Fibroblast of lung (primary cell): Measurements from ENCODE around the gene TRIP12. TPM values are rescaled to one million over a fixed set of nuclear protein-coding genes. Genes with fewer than 3 reads are reported as not detected.

Experiments
- DNase-seq, 2 donors: peaks; one replicate each; pipeline versions ENCODE4 v3.0.0 to v3.0.0-alpha.2; 2010; ENCODE audit warnings: low read depth in 2 of 2
- H2AFZ ChIP-seq: 2 replicates; pipeline ENCODE4 v1.5.1; 2012; ENCODE audit warnings: low read length, control low read depth, inconsistent platforms
- H3K27ac ChIP-seq: 2 replicates; pipeline ENCODE4 v1.5.1; 2011; ENCODE audit warnings: low read length, control low read depth; ENCODE audit not compliant: insufficient read depth
- H3K27me3 ChIP-seq: 2 replicates; pipeline ENCODE4 v1.5.1; 2011; ENCODE audit warnings: mild to moderate bottlenecking, low read length; ENCODE audit not compliant: control insufficient read depth, insufficient read depth
- H3K36me3 ChIP-seq: 2 replicates; pipeline ENCODE4 v1.5.1; 2011; ENCODE audit warnings: low read length; ENCODE audit not compliant: control insufficient read depth, insufficient read depth
- H3K4me1 ChIP-seq: 2 replicates; pipeline ENCODE4 v1.5.1; 2011; ENCODE audit warnings: low read length; ENCODE audit not compliant: control insufficient read depth, insufficient read depth; ENCODE audit errors: extremely low read depth
- H3K4me2 ChIP-seq: 2 replicates; pipeline ENCODE4 v1.5.1; 2011; ENCODE audit warnings: low read length, control low read depth; ENCODE audit not compliant: insufficient read depth; ENCODE audit errors: extremely low read depth
- H3K4me3 ChIP-seq, 4 experiments: fragments of 200-600 bp in 1 of 4; sonication (generic) in 1 of 4; replicated peaks in 1 of 4; 2 replicates each; pipeline ENCODE4 v1.5.1; 2011 to 2016; ENCODE audit warnings: low read length in 4 of 4, low read depth in 3 of 4, mild to moderate bottlenecking in 3 of 4, control low read depth in 2 of 4, inconsistent platforms in 1 of 4, mixed read lengths in 1 of 4; ENCODE audit not compliant: insufficient read depth in 1 of 4; ENCODE audit errors: control extremely low read depth in 1 of 4
- H3K79me2 ChIP-seq: 2 replicates; pipeline ENCODE4 v1.5.1; 2012; ENCODE audit warnings: mild to moderate bottlenecking, low read length, inconsistent platforms; ENCODE audit not compliant: control insufficient read depth, insufficient read depth
- H3K9ac ChIP-seq: 2 replicates; pipeline ENCODE4 v1.5.1; 2011; ENCODE audit warnings: mild to moderate bottlenecking, low read length, control low read depth; ENCODE audit not compliant: insufficient read depth
- H3K9me3 ChIP-seq: 2 replicates; pipeline ENCODE4 v1.5.1; 2012; ENCODE audit warnings: low read depth, low read length; ENCODE audit not compliant: control insufficient read depth, insufficient read depth
- H4K20me1 ChIP-seq: 2 replicates; pipeline ENCODE4 v1.5.1; 2011; ENCODE audit warnings: low read length; ENCODE audit not compliant: control insufficient read depth, insufficient read depth; ENCODE audit errors: extremely low read depth
- EZH2 ChIP-seq: IDR thresholded peaks from 2 replicates; pipeline ENCODE4 v1.5.1; 2012; ENCODE audit warnings: low read length, control low read depth, mild to moderate bottlenecking; ENCODE audit errors: missing control alignments
- polyA plus RNA-seq, 2 donors: library from polyadenylated mRNA; depleted of rRNA in 1 of 2; stranded (reverse) in 1 of 2; unstranded in 1 of 2; fragments of >200 nt; gene quantifications; 2 replicates each; pipeline ENCODE4 v1.2.1, GENCODE V29; 2011 to 2012; ENCODE audit warnings: missing spikeins in 1 of 2
- total RNA-seq: library from RNA; depleted of rRNA; stranded (reverse); fragments of >200 nt; gene quantifications from 2 replicates; pipeline ENCODE4 v1.2.1, GENCODE V29; 2014
- TF ChIP-seq, protein P1 (sequence below), 2 donors: IDR thresholded peaks in 1 of 2; conservative IDR thresholded peaks in 1 of 2; 1 replicate in 1 of 2; 2 replicates in 1 of 2; pipeline ENCODE4 v1.5.1; 2011 to 2012; ENCODE audit warnings: low read length in 2 of 2, control low read depth in 1 of 2, inconsistent platforms in 1 of 2, low read depth in 1 of 2, mild to moderate bottlenecking in 1 of 2

TRIP12 gene
- total and polyA plus RNA-seq, 2 donors (not counting 1 experiment from before 2014, with no cell fraction given), result 122 to 277 TPM

DNA sequence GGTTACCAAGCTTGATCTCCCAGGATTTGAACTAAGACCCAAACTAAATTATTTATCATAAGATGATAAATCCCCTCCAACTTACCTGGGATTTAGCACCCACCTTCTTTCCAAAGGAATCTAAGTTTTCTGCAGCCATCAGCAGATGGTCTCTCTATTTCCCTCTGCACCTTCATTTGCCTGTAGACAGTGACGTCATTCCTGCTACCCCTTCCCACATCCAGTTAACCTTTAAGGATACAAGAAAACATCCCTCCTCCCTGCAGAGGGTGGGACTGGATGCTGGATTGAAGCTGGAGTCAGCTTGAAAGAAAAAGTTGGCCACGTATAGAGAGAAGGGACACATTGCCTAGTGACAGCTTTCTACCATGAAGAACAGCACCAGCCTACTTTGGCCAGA, 203.8 kb downstream of the TRIP12 start:
- no peak for DNase-seq
- H3K4me1 ChIP-seq, result no peaks in the 10 kb centered on the region
- no peaks in the 10 kb centered on the region for H3K9me3 ChIP-seq
- no peak overlapping the region for H3K9ac ChIP-seq
- no peak overlapping the region for H3K4me2 ChIP-seq
- no peak overlapping the region for H3K27ac ChIP-seq
- no peak overlapping the region for H3K4me3 ChIP-seq
- no peaks in the 10 kb centered on the region for H3K36me3 ChIP-seq
- no peaks in the 10 kb centered on the region for H3K79me2 ChIP-seq
- H3K27me3 ChIP-seq, result peaks cover 15% of the 10 kb centered on the region
- TF ChIP-seq EZH2, result no peak
- TF ChIP-seq, protein P1, sequence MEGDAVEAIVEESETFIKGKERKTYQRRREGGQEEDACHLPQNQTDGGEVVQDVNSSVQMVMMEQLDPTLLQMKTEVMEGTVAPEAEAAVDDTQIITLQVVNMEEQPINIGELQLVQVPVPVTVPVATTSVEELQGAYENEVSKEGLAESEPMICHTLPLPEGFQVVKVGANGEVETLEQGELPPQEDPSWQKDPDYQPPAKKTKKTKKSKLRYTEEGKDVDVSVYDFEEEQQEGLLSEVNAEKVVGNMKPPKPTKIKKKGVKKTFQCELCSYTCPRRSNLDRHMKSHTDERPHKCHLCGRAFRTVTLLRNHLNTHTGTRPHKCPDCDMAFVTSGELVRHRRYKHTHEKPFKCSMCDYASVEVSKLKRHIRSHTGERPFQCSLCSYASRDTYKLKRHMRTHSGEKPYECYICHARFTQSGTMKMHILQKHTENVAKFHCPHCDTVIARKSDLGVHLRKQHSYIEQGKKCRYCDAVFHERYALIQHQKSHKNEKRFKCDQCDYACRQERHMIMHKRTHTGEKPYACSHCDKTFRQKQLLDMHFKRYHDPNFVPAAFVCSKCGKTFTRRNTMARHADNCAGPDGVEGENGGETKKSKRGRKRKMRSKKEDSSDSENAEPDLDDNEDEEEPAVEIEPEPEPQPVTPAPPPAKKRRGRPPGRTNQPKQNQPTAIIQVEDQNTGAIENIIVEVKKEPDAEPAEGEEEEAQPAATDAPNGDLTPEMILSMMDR (conservative IDR thresholded peaks at IDR 0.05 in 1 of 2, IDR thresholded peaks at IDR 0.05 in 1 of 2; ENCODE audit: low read depth in 1 of 2, low read length in 2 of 2), result no peak
- H2AFZ ChIP-seq, result no peak overlapping the region
- no peaks in the 10 kb centered on the region for H4K20me1 ChIP-seq

DNA sequence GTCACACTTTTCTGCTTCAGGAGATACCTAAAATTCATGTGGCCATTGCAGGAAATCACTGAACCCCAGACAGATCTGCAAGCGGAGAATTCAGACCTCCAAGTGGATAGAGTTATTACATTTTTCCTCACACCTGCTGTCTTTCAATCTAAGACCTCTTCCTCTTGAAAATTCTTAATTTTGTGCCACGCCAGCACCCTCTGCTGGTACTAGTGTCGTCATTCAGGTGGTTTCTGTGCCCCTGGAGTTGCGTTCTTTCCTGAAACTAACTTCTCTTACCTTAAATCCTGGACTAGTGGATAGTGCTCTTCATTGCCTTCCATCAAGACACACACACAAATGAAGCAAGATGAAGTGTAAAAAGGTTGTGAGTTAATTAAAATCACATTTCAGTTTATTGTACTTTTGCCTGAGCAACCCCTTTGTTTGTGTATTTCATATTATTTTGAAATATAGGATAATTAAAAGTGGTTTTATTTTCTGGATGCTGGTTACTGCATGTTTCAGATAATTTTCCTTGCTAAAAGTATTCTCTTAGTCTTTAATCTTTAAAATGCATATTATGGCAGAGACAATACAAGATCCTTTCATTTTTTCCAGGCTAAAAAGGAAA, 205.8 kb downstream of the TRIP12 start:
- Histone ChIP-seq H3K36me3 (no peaks in the 10 kb centered on the region), H3K9ac (no peak overlapping the region), H3K4me1 (no peaks in the 10 kb centered on the region), H4K20me1 (no peaks in the 10 kb centered on the region), H3K27ac (no peak overlapping the region), H3K9me3 (no peaks in the 10 kb centered on the region), H3K27me3 (peaks cover 19% of the 10 kb centered on the region), H2AFZ (no peak overlapping the region), H3K4me3 (no peak overlapping the region), H3K79me2 (no peaks in the 10 kb centered on the region), H3K4me2 (no peak overlapping the region)
- no peak for TF ChIP-seq EZH2
- TF ChIP-seq, protein P1 (conservative IDR thresholded peaks at IDR 0.05 in 1 of 2, IDR thresholded peaks at IDR 0.05 in 1 of 2; ENCODE audit: low read depth in 1 of 2, low read length in 2 of 2), result peak; percentile 24 to 49
- DNase-seq, result peak in 1 of 2 donors; percentile 29

DNA sequence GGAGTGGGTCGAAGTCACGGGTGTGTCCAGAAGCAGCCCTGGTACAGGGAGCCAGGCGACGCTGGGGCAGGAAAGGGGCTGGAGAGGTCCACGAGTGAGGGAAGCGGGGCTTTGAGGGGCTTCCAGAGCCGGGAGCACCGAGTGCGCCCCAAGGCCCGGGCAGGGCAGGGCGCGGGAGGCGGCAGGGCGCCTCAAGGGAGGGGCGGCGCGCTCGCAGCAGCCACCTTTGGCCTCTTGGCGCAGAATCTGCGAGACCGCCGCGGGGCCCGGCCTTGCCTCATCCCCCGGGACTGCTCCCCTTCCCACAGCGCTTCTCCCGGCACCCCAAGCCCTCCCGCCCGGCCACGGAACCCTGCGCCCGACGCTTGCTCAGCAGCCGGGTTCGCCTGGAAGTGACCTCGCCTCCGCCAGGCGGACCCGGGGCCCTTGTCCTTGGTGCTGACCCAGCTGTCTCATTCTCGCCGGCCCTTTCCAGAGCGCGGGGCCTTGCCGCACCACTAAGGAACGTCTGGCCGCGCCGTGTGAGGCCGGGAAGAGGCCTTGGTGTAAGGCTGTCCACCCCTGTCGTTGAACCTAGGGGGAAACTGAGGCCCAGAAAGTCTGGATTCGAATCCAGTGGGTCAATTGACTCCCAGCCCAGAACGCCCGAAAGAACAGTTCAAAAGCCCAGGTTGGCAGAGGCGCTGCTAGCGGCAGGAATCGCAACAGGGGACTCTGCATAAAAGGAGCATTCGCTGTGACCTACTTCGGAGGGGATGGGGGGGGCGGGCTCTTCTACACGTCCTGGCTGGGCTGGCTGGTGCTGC, 206.9 kb downstream of the TRIP12 start:
- peak; percentile 66 to 72 for DNase-seq
- H3K79me2 ChIP-seq, result no peaks in the 10 kb centered on the region
- no peaks in the 10 kb centered on the region for H3K4me1 ChIP-seq
- no peak overlapping the region for H2AFZ ChIP-seq
- no peak overlapping the region for H3K27ac ChIP-seq
- H3K4me3 ChIP-seq, result peak overlapping the region; percentile 46 to 60 (median 52)
- H3K27me3 ChIP-seq, result peaks cover 22% of the 10 kb centered on the region
- H3K4me2 ChIP-seq, result peak overlapping the region; percentile 93
- H3K36me3 ChIP-seq, result no peaks in the 10 kb centered on the region
- TF ChIP-seq EZH2, result no peak
- no peaks in the 10 kb centered on the region for H3K9me3 ChIP-seq
- H3K9ac ChIP-seq, result no peak overlapping the region
- H4K20me1 ChIP-seq, result no peaks in the 10 kb centered on the region
